Spinal cord (tissue), 10 donors: ENCODE measurements around the gene KRT8. TPM values are rescaled to one million over a fixed set of nuclear protein-coding genes. Genes with fewer than 3 reads are reported as not detected.

ENCODE experiments used
- DNase-seq, 6 donors: peaks; one replicate each; pipeline versions ENCODE4 v3.0.0 to v3.0.0-alpha.2; 2013 to 2015; ENCODE audit warnings: low spot score in 6 of 6, low read depth in 4 of 6
- H3K27ac ChIP-seq: one replicate; pipeline ENCODE4 v1.5.1; 2013; ENCODE audit warnings: low read depth, low read length, control low read depth
- H3K27me3 ChIP-seq: one replicate; pipeline ENCODE4 v1.6.1; 2013; ENCODE audit warnings: low read length; ENCODE audit not compliant: control insufficient read depth, insufficient read depth
- H3K36me3 ChIP-seq: one replicate; pipeline ENCODE4 v1.6.1; 2013; ENCODE audit warnings: low read length; ENCODE audit not compliant: control insufficient read depth, insufficient read depth
- H3K4me1 ChIP-seq: one replicate; pipeline ENCODE4 v1.6.1; 2013; ENCODE audit warnings: low read length; ENCODE audit not compliant: control insufficient read depth, insufficient read depth
- H3K4me3 ChIP-seq: one replicate; pipeline ENCODE4 v1.5.1; 2013; ENCODE audit warnings: low read depth, low read length, control low read depth
- H3K9me3 ChIP-seq: one replicate; pipeline ENCODE4 v1.6.1; 2013; ENCODE audit warnings: low read length; ENCODE audit not compliant: control insufficient read depth, insufficient read depth
- WGBS: methylation state at CpG from one replicate; pipeline ENCODE4 v1.1.5; 2013; ENCODE audit warnings: missing lambda C conversion rate; ENCODE audit not compliant: insufficient coverage; 5-methylcytosine and 5-hydroxymethylcytosine counted together
- polyA plus RNA-seq, 2 donors: library from polyadenylated mRNA; unstranded; fragments of 120-200 nt; gene quantifications; one replicate each; pipeline ENCODE4 v1.2.1, GENCODE V29; 2013; ENCODE audit not compliant: insufficient read length in 2 of 2
- total RNA-seq, 2 donors: library from RNA; depleted of rRNA in 1 of 2; stranded (reverse); fragments of 120-200 nt in 1 of 2; fragments of >200 nt in 1 of 2; gene quantifications; one replicate each; pipeline versions ENCODE4 v1.2.3 to v1.2.4, GENCODE V29; 2013 to 2014
- donor health status: healthy.

KRT8 gene
- total and polyA plus RNA-seq, 4 donors = 0.99 to 12.0 (median 5.9) TPM

- WGBS = 87% methylated on average over 15 of the region's 16 CpGs
- Histone ChIP-seq H3K27me3 (peaks cover 2% of the 10 kb centered on the region), H3K9me3 (no peaks in the 10 kb centered on the region), H3K27ac (no peak within 1 kb of the TSS), H3K4me1 (no peaks in the 10 kb centered on the region), H3K4me3 (no peak within 1 kb of the TSS), H3K36me3 (no peaks in the 10 kb centered on the region)
- DNase-seq = no peak
Observed at GRCh38 chr12:52848661-52849255, 56.1 kb downstream of the KRT8 start, which contains the start of gene KRT78. Gene KRT78 (minus strand): TSS chr12:52848994. CDS start chr12:52848930, 64 bp downstream.

- no peaks in the 10 kb centered on the region for H3K36me3 ChIP-seq
- DNase-seq = no peak
- WGBS = 86% methylated on average over 12 of the region's 12 CpGs
Observed at GRCh38 chr12:52847335-52848102, 57.4 kb downstream of the KRT8 start.

More at GRCh38 chr12:52847335-52848102, 57.4 kb downstream of the KRT8 start:
- Histone ChIP-seq H3K9me3 (no peaks in the 10 kb centered on the region), H3K27ac (no peak overlapping the region), H3K27me3 (peaks cover 2% of the 10 kb centered on the region), H3K4me3 (no peak overlapping the region), H3K4me1 (no peaks in the 10 kb centered on the region)

Other genes starting within 250 kb of the KRT8 start
- gene KRT1, start 224.7 kb downstream of the KRT8 start, total RNA-seq = 1 to 10 TPM in 1 of 2 donors, under 1 TPM in 1; 0.44 to 2.1 TPM
- gene KRT1, start 224.7 kb downstream of the KRT8 start, polyA plus RNA-seq = under 1 TPM; 0.17 to 0.51 TPM
- gene KRT77, start 201.6 kb downstream of the KRT8 start, total RNA-seq = under 1 TPM; 0.06 to 0.10 TPM
- 1 to 10 TPM in 1 of 2 donors, under 1 TPM in 1; 0.29 to 2.2 TPM for gene KRT77, start 201.6 kb downstream of the KRT8 start, polyA plus RNA-seq
- not detected for gene KRT76, start 127.7 kb downstream of the KRT8 start, total RNA-seq
- not detected for gene KRT76, start 127.7 kb downstream of the KRT8 start, polyA plus RNA-seq
- under 1 TPM in 1 of 2 donors, not detected in 1; 0.10 TPM for gene KRT3, start 109.0 kb downstream of the KRT8 start, total RNA-seq
- under 1 TPM in 1 of 2 donors, not detected in 1; 0.21 TPM for gene KRT3, start 109.0 kb downstream of the KRT8 start, polyA plus RNA-seq
- gene KRT4, start 91.0 kb downstream of the KRT8 start, total RNA-seq = under 1 TPM in 1 of 2 donors, not detected in 1; 0.11 TPM
- under 1 TPM; 0.14 to 0.20 TPM for gene KRT4, start 91.0 kb downstream of the KRT8 start, polyA plus RNA-seq
- gene KRT79, start 70.8 kb downstream of the KRT8 start, total RNA-seq = under 1 TPM; 0.10 to 0.28 TPM
- gene KRT79, start 70.8 kb downstream of the KRT8 start, polyA plus RNA-seq = 1 to 10 TPM; 1.4 TPM
- under 1 TPM in 1 of 2 donors, not detected in 1; 0.11 TPM for gene KRT78, start 56.1 kb downstream of the KRT8 start, total RNA-seq
- not detected for gene KRT78, start 56.1 kb downstream of the KRT8 start, polyA plus RNA-seq
- gene KRT18, start 44.0 kb upstream of the KRT8 start, total RNA-seq = 10 to 100 TPM; 14.6 to 52.1 TPM
- gene KRT18, start 44.0 kb upstream of the KRT8 start, polyA plus RNA-seq = 10 to 100 TPM; 18.2 to 26.7 TPM
- 100 to 1,000 TPM; 569 to 678 TPM for gene EIF4B, start 101.4 kb upstream of the KRT8 start, total RNA-seq
- gene EIF4B, start 101.4 kb upstream of the KRT8 start, polyA plus RNA-seq = 100 to 1,000 TPM; 215 to 225 TPM
- 100 to 1,000 TPM in 1 of 2 donors, 10 to 100 TPM in 1; 23.1 to 117 TPM for gene TNS2, start 145.0 kb upstream of the KRT8 start, total RNA-seq
- 100 to 1,000 TPM; 102 to 142 TPM for gene TNS2, start 145.0 kb upstream of the KRT8 start, polyA plus RNA-seq
- 10 to 100 TPM; 34.1 to 34.5 TPM for gene SPRYD3, start 174.3 kb upstream of the KRT8 start, total RNA-seq
- gene SPRYD3, start 174.3 kb upstream of the KRT8 start, polyA plus RNA-seq = 10 to 100 TPM; 74.1 to 76.2 TPM
- 100 to 1,000 TPM in 1 of 2 donors, 10 to 100 TPM in 1; 96.6 to 149 TPM for gene IGFBP6, start 192.6 kb upstream of the KRT8 start, total RNA-seq
- gene IGFBP6, start 192.6 kb upstream of the KRT8 start, polyA plus RNA-seq = 10 to 100 TPM; 33.5 to 74.9 TPM
- not detected for gene SOAT2, start 198.4 kb upstream of the KRT8 start, total RNA-seq
- gene SOAT2, start 198.4 kb upstream of the KRT8 start, polyA plus RNA-seq = under 1 TPM in 1 of 2 donors, not detected in 1; 0.21 TPM